Keratinocyte (primary cell): ENCODE measurements around the gene CTIF.

ENCODE experiments used
- CTCF ChIP-seq, 3 experiments: IDR thresholded peaks in 1 of 3; conservative IDR thresholded peaks in 1 of 3; optimal IDR thresholded peaks in 1 of 3; 2 replicates in 2 of 3; 3 replicates in 1 of 3; pipeline versions ENCODE3 to v1.5.1; 2011; ENCODE audit warnings: low read length in 3 of 3, mild to moderate bottlenecking in 3 of 3, moderate library complexity in 2 of 3, control low read depth in 1 of 3, inconsistent platforms in 1 of 3; ENCODE audit not compliant: insufficient read depth in 2 of 3; ENCODE audit errors: extremely low read depth in 1 of 3
- EZH2 ChIP-seq: IDR thresholded peaks from one replicate; pipeline ENCODE4 v1.6.1; 2012; ENCODE audit warnings: inconsistent platforms, mild to moderate bottlenecking, low read length, moderate library complexity

GRCh38 chr18:48832938-48833700 is 294.3 kb downstream of the CTIF start:
- TF ChIP-seq CTCF (optimal IDR thresholded peaks at IDR 0.05 in 1 of 3, IDR thresholded peaks at IDR 0.05 in 1 of 3, conservative IDR thresholded peaks at IDR 0.05 in 1 of 3; ENCODE audit: extremely low read depth in 1 of 3, insufficient read depth in 2 of 3, low read length in 3 of 3): no peak
- no peak for TF ChIP-seq EZH2
